IPS-11a (cell line): Measurements from ENCODE around the gene AMY1A.
"Not testable (repeated sequence)": the region's sequence is repeated elsewhere in the genome, so short reads cannot be mapped to it uniquely, and the experiment has no call there.

Source experiments
- H3K4me3 ChIP-seq: one replicate; pipeline ENCODE4 v1.5.1; 2013; ENCODE audit warnings: low read depth, low read length, control low read depth

AMY1A gene

DNA sequence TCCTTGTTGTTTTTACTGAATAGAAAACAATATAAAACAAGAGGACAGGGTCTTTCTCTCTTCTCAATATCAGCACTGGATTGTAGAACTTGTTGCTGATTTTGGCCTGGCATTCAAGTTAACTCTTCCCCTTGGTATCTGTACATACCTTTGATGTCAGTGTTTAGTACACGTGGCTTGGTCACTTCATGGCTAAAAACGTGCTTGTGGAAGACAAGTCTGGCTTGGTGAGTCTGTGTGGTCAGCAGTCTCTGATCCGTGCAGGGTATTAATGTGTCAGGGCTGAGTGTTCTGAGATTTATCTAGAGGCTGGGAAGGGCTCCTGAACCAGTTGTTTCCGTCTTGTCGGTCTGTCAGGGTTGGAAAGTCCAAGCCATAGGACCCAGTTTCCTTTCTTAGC is at the start of gene AMY1A:
TSS of gene AMY1A (plus strand) at position 301 of the 400 bp plus-strand sequence. CDS start 571 bp downstream, outside the sequence.
- not testable (repeated sequence) for H3K4me3 ChIP-seq

DNA sequence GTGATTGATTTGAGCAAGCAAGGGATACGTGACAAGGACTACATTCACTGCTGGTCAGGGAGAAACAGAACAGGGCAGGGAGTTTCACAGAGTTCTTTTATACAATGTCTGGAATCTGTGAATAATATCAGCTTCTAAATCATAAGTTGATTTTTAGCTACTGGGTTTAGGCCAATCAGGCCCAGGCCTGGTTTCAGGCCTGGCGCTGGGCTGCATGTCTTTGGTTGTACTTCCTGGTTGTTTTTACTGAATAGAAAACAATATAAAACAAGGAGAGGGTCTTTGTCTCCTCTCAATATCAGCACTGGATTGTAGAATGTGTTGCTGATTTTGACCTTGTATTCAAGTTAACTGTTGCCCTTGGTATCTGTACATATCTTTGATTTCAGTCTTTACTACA is 39.2 kb upstream of the AMY1A start:
- no peak overlapping the region for H3K4me3 ChIP-seq

- H3K4me3 ChIP-seq = not testable (repeated sequence)
Measured at GRCh38 chr1:103616994-103617477, 38.5 kb upstream of the AMY1A start, which contains the start of gene AMY2A. TSS of gene AMY2A (plus strand) at chr1:103617427. CDS start at chr1:103617441, 14 bp downstream.

DNA sequence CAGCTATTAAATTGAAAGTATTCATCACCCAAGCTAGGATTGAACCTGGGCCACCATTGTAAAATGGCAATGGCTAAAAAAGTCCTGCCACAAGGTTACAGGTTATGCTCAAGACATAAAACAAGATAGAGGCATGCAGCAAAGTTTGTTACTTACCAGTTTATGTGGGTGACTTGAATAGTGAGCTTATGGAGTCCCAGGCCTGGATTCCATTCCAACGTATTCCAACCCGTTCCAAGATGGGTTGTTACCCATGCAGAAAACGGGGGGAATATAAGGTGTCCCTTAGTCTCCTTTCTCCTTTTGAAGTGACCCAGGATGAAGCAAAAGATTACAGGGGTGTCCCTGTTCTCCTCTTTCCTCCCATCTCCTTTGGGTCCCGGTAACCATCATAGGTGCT is 28.1 kb upstream of the AMY1A start:
- not testable (repeated sequence) for H3K4me3 ChIP-seq

DNA sequence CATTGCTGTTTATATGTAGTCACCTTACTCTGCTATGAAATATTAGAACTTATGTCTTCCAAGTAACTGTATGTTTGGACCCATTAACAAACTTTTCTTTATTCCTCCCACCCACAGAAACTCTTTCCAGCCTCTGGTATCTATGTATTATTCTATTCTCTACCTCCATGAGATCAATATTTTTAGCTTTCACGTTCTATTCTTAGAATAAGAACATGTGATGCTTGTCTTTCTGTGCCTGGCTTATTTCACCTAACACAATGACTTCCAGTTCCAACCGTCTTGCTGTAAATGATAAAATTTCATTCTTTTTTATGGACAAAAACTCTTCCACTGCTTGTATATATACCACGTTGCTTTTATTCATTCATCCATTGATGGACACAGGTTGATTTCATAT is 14.4 kb upstream of the AMY1A start:
- not testable (repeated sequence) for H3K4me3 ChIP-seq

DNA sequence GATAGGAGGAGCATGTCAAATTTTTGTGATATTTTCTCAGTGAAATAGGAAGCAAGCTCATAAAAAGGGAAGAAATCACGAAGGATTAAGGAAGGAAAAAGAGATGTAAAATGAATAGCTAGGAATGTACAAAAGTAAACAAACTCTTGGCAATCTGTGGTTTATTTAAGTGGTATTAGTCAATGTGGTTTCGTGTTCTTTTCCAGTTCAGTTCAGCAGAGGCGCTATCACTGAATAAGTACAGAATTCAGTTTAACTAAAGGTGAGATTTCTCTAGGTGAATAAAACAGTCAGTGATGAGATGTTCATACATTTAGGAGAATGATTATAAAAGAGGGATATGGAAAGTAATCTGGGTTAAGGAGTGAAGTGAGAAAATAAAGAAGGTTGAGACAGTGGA is 11.7 kb upstream of the AMY1A start:
- H3K4me3 ChIP-seq = not testable (repeated sequence)

DNA sequence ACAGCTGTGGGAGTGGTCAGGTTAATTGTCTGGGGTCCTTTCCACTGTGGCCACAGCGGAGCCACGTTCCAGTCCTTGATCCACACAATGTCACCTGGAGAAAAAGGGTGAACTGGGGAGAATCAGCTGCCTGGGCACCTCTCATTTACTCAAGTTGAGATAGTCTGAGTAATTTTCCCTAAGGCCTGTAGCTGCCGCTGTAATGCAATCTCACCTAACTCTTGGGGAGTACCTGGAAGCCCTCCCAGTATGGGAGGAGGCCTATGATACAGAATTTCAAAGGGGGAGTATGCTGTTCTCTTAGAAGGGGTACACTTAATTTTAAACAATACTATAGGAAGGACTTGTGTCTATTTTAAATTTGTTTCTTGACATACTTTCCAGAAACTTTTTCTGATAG is 5.3 kb upstream of the AMY1A start:
- H3K4me3 ChIP-seq = not testable (repeated sequence)

DNA sequence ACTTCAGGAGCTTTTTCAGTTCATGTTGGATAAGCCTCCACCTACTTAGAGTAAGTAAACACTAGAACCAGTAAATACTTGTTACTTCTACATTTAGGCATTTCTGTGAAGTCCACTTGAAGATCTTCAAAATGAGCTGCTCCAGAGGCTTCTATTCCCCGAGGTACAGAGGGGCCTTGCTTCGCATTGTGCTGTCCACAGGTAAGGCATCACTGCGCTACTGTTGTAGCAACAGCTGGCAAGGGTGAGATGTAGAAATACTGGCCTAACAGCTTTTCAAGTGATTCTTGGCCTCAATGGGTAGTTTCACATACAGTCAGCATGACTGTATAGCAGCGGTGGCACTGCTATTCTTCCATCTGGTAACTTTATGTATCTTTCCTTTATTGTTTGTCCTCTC is 4.7 kb upstream of the AMY1A start:
- not testable (repeated sequence) for H3K4me3 ChIP-seq

DNA sequence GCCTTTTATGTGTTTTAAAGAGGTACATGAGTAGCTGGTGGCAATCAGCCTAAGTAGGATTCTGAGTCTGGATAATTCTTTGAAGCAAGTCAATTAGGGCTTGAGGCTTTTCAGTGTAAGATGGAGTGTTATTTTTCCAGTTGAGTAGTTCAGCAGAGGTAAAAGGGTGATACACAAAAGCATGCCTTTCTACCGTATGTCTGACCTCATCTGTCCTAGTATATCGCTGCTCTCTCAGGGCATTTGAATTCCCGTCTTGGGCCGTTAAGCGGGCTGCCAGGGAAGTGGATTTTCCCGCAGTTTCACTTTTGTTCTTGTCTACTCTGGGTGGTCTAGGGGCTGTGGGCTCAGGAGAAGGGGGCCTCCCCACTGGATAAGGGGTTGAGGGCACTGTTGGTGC is 1.4 kb upstream of the AMY1A start:
- not testable (repeated sequence) for H3K4me3 ChIP-seq

DNA sequence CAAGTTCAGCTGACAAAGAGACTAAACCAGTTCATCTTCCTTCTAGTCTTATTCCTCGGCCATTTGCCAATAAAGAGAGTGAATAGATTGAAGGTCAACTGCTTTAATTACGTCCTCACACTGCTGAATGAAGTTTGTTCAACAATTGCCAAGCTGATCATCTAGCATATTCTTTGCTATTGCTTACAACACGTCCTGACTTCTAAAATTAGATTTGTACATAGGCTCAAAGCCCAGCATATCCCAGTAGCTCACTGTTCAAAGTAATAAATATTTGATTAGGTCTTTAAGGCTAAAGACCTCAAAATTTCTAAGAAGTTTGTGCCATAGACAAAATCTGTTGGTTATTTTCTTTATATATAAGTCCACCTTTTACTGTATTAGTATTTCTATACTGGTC is 20.8 kb downstream of the AMY1A start:
- not testable (repeated sequence) for H3K4me3 ChIP-seq

DNA sequence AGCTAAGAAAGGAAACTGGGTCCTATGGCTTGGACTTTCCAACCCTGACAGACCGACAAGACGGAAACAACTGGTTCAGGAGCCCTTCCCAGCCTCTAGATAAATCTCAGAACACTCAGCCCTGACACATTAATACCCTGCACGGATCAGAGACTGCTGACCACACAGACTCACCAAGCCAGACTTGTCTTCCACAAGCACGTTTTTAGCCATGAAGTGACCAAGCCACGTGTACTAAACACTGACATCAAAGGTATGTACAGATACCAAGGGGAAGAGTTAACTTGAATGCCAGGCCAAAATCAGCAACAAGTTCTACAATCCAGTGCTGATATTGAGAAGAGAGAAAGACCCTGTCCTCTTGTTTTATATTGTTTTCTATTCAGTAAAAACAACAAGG is 40.5 kb downstream of the AMY1A start, which contains the start of gene AMY1B:
TSS of gene AMY1B (minus strand) at position 101 of the 400 bp plus-strand sequence. CDS start 571 bp downstream, outside the sequence.
- not testable (repeated sequence) for H3K4me3 ChIP-seq

- not testable (repeated sequence) for H3K4me3 ChIP-seq
Measured at GRCh38 chr1:103697430-103697829, 41.9 kb downstream of the AMY1A start.

DNA sequence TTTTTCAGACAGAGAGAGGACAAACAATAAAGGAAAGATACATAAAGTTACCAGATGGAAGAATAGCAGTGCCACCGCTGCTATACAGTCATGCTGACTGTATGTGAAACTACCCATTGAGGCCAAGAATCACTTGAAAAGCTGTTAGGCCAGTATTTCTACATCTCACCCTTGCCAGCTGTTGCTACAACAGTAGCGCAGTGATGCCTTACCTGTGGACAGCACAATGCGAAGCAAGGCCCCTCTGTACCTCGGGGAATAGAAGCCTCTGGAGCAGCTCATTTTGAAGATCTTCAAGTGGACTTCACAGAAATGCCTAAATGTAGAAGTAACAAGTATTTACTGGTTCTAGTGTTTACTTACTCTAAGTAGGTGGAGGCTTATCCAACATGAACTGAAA is 45.1 kb downstream of the AMY1A start:
- not testable (repeated sequence) for H3K4me3 ChIP-seq

- H3K4me3 ChIP-seq = not testable (repeated sequence)
Measured at GRCh38 chr1:103701256-103701655, 45.7 kb downstream of the AMY1A start.

- H3K4me3 ChIP-seq = not testable (repeated sequence)
Measured at GRCh38 chr1:103707670-103708069, 52.1 kb downstream of the AMY1A start.

DNA sequence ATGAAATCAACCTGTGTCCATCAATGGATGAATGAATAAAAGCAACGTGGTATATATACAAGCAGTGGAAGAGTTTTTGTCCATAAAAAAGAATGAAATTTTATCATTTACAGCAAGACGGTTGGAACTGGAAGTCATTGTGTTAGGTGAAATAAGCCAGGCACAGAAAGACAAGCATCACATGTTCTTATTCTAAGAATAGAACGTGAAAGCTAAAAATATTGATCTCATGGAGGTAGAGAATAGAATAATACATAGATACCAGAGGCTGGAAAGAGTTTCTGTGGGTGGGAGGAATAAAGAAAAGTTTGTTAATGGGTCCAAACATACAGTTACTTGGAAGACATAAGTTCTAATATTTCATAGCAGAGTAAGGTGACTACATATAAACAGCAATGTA is 54.8 kb downstream of the AMY1A start:
- H3K4me3 ChIP-seq = not testable (repeated sequence)
